ENCODE results near the gene ALOX12.

GRCh38 chr17:6969323-6969726, 26.5 kb upstream of the ALOX12 start:
- TF ChIP-seq POLR2A (IDR thresholded peaks at IDR 0.05; ENCODE audit: low read length) (no peak), GATA1 (IDR thresholded peaks at IDR 0.05; ENCODE audit: low read depth, low read length) (no peak)

Measured in erythroblast (primary cell).